ENCODE measurements around the gene CDC42.

The CDC42 gene

GRCh38 chr1:22056043-22056442, 3.5 kb downstream of the CDC42 start:
- TF ChIP-seq GATA2 (IDR thresholded peaks at IDR 0.05; ENCODE audit: low read depth, low read length), result no peak
- no peak for TF ChIP-seq GATA3 (IDR thresholded peaks at IDR 0.05; ENCODE audit: low read depth, low read length)

- TF ChIP-seq GATA3 (IDR thresholded peaks at IDR 0.05; ENCODE audit: low read depth, low read length) (no peak), GATA2 (IDR thresholded peaks at IDR 0.05; ENCODE audit: low read depth, low read length) (no peak)
Observed at GRCh38 chr1:22056936-22057335, 4.4 kb downstream of the CDC42 start.

- no peak for TF ChIP-seq GATA2 (IDR thresholded peaks at IDR 0.05; ENCODE audit: low read depth, low read length)
- no peak for TF ChIP-seq GATA3 (IDR thresholded peaks at IDR 0.05; ENCODE audit: low read depth, low read length)
Observed at GRCh38 chr1:22057861-22058260, 5.4 kb downstream of the CDC42 start.

- TF ChIP-seq GATA2 (IDR thresholded peaks at IDR 0.05; ENCODE audit: low read depth, low read length) (no peak), GATA3 (IDR thresholded peaks at IDR 0.05; ENCODE audit: low read depth, low read length) (no peak)
Observed at GRCh38 chr1:22064751-22065402, 12.4 kb downstream of the CDC42 start.

GRCh38 chr1:22071511-22071910, 19.0 kb downstream of the CDC42 start:
- TF ChIP-seq GATA2 (IDR thresholded peaks at IDR 0.05; ENCODE audit: low read depth, low read length) (no peak), GATA3 (IDR thresholded peaks at IDR 0.05; ENCODE audit: low read depth, low read length) (no peak)

- TF ChIP-seq GATA2 (IDR thresholded peaks at IDR 0.05; ENCODE audit: low read depth, low read length) (no peak), GATA3 (IDR thresholded peaks at IDR 0.05; ENCODE audit: low read depth, low read length) (no peak)
Observed at GRCh38 chr1:22074803-22075202, 22.3 kb downstream of the CDC42 start.

GRCh38 chr1:22075718-22076117, 23.2 kb downstream of the CDC42 start:
- no peak for TF ChIP-seq GATA2 (IDR thresholded peaks at IDR 0.05; ENCODE audit: low read depth, low read length)
- no peak for TF ChIP-seq GATA3 (IDR thresholded peaks at IDR 0.05; ENCODE audit: low read depth, low read length)

- TF ChIP-seq GATA2 (IDR thresholded peaks at IDR 0.05; ENCODE audit: low read depth, low read length) (no peak), GATA3 (IDR thresholded peaks at IDR 0.05; ENCODE audit: low read depth, low read length) (no peak)
Observed at GRCh38 chr1:22076346-22076745, 23.8 kb downstream of the CDC42 start.

GRCh38 chr1:22077728-22078127, 25.2 kb downstream of the CDC42 start:
- no peak for TF ChIP-seq GATA3 (IDR thresholded peaks at IDR 0.05; ENCODE audit: low read depth, low read length)
- TF ChIP-seq GATA2 (IDR thresholded peaks at IDR 0.05; ENCODE audit: low read depth, low read length), result no peak

- TF ChIP-seq GATA3 (IDR thresholded peaks at IDR 0.05; ENCODE audit: low read depth, low read length) (no peak), GATA2 (IDR thresholded peaks at IDR 0.05; ENCODE audit: low read depth, low read length) (no peak)
Observed at GRCh38 chr1:22078133-22078532, 25.6 kb downstream of the CDC42 start.

- TF ChIP-seq GATA3 (IDR thresholded peaks at IDR 0.05; ENCODE audit: low read depth, low read length), result no peak
- no peak for TF ChIP-seq GATA2 (IDR thresholded peaks at IDR 0.05; ENCODE audit: low read depth, low read length)
Observed at GRCh38 chr1:22080191-22080590, 27.7 kb downstream of the CDC42 start.

GRCh38 chr1:22088331-22088730, 35.8 kb downstream of the CDC42 start:
- no peak for TF ChIP-seq GATA2 (IDR thresholded peaks at IDR 0.05; ENCODE audit: low read depth, low read length)
- no peak for TF ChIP-seq GATA3 (IDR thresholded peaks at IDR 0.05; ENCODE audit: low read depth, low read length)

GRCh38 chr1:22089134-22089571, 36.6 kb downstream of the CDC42 start:
- TF ChIP-seq GATA3 (IDR thresholded peaks at IDR 0.05; ENCODE audit: low read depth, low read length) (no peak), GATA2 (IDR thresholded peaks at IDR 0.05; ENCODE audit: low read depth, low read length) (no peak)

- TF ChIP-seq GATA2 (IDR thresholded peaks at IDR 0.05; ENCODE audit: low read depth, low read length), result no peak
- TF ChIP-seq GATA3 (IDR thresholded peaks at IDR 0.05; ENCODE audit: low read depth, low read length), result no peak
Observed at GRCh38 chr1:22089787-22090186, 37.3 kb downstream of the CDC42 start.

- no peak for TF ChIP-seq GATA2 (IDR thresholded peaks at IDR 0.05; ENCODE audit: low read depth, low read length)
Observed at GRCh38 chr1:22090867-22091266, 38.4 kb downstream of the CDC42 start.

GRCh38 chr1:22093513-22093912, 41.0 kb downstream of the CDC42 start:
- TF ChIP-seq GATA2 (IDR thresholded peaks at IDR 0.05; ENCODE audit: low read depth, low read length) (no peak), GATA3 (IDR thresholded peaks at IDR 0.05; ENCODE audit: low read depth, low read length) (no peak)

Data from SH-SY5Y (cell line).